Hematopoietic multipotent progenitor cell treated with erythropoietin and hydrocortisone succinate and interleukin-3 and kit ligand, for 15 days (in vitro differentiated cells): Measurements from ENCODE around the gene PREX1.
"Not testable (repeated sequence)": the region's sequence is repeated elsewhere in the genome, so short reads cannot be mapped to it uniquely, and the experiment has no call there.

Experiments used
- DNase-seq: peaks from one replicate; pipeline ENCODE4 v3.0.0-alpha.2; 2015; ENCODE audit warnings: low spot score

Gene PREX1

GRCh38 chr20:48772183-48772976 lies 55.4 kb downstream of the PREX1 start:
- DNase-seq, result no peak

DNA sequence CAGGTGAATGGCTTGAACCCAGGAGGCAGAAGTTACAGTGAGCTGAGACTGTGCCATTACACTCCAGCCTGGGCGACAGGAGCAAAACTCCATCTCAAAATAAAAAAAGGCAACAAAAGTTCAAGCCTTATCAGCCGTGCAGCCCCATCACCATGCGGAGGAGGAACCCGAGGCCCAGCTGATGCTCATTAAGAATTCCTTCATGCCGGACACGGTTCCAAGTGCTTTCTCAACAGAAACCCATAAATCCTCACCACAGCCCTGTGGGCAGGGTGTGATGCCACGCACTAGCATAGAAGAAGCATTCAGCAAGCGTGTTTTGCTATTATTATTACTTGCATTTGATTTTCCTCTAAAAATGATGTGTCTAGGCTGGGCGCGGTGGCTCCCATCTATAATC lies 56.3 kb downstream of the PREX1 start:
- no peak for DNase-seq

GRCh38 chr20:48770700-48771442 lies 56.9 kb downstream of the PREX1 start:
- DNase-seq, result no peak

GRCh38 chr20:48769069-48769983 lies 58.5 kb downstream of the PREX1 start:
- DNase-seq, result no peak

DNA sequence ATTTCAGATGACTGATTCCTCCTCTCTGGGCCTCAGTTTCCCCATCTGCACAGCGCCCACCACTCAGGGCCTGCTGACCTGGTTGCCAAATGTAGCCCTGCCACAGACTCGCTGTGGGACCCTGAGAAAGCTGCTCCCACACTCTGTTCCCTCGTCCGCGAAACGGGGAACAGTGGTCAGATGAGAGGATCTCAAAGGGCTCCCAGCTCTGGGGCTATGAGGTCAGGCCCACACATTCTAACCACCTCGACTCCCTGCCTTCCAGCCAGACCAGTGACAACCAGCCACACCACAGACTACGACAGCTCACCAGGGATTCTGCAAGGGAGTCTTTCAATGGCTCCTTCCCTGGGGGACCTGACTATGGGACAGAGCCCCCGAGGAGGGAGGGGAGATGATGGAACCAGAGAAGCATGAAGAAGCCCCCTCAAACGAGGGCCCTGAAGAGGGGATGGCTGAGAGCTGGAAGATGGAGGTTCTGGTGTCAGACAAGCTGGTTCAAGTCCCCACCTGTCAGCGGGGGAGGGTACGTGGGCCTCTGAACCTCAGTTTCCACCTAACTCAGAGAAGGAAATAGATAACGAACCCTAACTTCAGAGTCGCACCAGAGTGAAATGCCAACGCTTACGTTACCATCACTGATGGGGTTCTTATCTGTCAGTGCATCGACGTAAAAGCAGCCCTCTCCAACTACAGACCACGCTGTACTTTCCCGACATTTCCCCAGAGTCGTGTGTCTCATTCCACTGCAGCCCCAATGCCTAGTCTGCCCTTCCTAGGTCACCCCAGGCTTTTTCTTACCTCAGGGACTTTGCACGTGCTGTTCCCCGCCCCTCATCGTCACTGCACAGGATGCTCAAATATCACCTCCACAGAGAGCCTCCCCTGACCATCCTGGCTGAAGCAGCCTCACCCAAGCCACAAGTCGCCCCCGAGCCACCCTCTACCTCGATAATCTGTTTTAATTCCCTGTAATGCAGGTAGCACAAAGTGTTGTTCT lies 60.5 kb downstream of the PREX1 start:
- DNase-seq, result no peak

DNA sequence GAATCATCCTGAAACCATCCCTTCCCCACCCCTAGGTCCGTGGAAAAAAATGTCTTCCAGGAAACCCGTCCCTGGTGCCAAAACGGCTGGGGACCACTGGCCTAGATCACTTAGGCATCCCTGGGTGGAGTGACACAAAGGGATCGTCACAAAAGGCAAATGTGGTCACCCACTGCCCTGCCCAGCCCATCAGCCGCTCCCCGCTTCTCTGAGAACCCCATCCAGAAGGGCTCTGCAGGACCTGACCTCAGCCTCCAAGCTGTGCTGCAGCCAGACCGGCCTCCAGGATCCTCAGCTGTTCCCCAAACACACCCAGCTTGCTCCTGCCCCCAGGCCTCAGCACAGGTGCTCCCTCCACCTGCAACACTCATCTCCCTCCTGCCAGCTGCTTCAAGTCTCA lies 61.6 kb downstream of the PREX1 start:
- DNase-seq, result no peak

GRCh38 chr20:48765359-48765758 lies 62.4 kb downstream of the PREX1 start:
- DNase-seq, result no peak

- DNase-seq, result peak; percentile 56
Observed at GRCh38 chr20:48763216-48763914, 64.4 kb downstream of the PREX1 start.

DNA sequence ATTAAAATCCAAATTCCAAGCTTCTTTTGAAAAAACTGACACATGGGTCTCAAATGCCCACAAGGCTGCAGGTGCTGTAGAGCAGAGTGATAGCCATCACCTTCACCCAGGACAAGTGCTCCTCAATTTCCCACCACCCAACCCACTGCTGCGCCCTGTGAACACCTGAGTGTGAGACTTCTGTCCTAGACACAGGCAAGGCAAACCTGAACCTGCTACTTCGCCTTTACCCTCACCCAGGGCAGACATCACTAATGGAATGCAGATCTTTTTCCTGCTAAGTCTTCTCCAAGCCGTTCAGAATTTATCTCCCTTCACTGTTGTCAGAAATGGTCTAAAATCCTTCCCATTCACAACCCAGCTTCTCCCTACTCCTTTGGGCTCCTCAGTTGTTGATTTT lies 65.9 kb downstream of the PREX1 start:
- no peak for DNase-seq

DNA sequence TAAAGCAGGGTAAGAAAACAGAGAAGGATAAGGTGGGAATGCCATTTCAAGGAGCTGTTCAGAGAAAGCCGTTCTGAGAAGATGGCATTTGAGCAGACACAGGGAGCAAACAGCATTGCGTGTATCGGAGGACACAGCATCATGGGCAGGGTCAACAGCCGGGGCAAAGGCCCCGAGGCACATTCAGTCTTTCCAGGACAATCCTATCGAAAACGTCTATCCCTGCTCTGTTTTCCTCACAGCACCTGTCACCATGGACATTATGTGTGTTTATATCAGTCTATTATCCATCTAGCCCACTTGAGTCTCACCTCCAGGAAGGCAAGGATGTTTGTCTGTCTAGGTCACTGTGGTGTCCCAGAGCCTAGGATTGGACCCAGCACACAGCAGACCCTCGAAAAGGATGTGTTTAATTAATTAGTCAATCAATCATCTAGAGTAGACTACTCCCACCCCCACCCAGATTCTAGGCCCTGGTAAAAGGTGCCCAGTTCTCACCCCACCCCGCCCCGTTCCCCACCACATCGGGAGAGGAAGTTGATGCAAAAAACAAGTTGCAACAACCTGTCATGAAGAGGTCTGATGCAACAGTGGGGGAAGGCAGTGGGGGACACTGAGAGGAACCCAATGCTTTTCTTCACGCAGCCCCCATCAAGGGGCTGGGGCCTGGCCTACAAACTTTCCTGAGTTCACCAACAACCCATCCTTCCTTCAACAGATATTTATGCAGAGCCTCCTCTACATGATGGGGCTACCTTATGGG lies 66.6 kb downstream of the PREX1 start:
- no peak for DNase-seq

- no peak for DNase-seq
Observed at GRCh38 chr20:48760403-48760983, 67.3 kb downstream of the PREX1 start.

GRCh38 chr20:48759631-48760245 lies 68.1 kb downstream of the PREX1 start:
- DNase-seq, result no peak

- DNase-seq, result no peak
Observed at GRCh38 chr20:48758206-48758820, 69.5 kb downstream of the PREX1 start.

- not testable (repeated sequence) for DNase-seq
Observed at GRCh38 chr20:48756774-48757173, 71.0 kb downstream of the PREX1 start.

DNA sequence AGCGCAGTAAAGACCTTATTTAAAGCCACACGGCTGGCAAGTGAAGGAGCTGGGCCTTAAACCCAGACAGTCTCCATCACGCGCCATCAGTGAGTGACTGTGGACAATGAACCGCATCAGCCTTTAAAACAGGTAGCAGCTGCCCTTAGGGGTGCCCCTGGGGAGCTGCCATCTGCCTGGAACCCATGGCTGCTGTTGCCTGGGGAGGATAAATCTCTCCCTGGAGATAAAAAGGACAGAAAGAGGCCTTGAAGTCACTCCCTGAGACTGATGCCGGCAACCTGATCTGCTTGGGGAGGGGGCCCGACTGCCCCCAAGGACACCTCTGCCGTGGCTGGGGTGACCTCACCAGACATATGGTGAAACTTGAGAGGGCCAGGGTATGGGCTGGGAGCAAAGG lies 73.5 kb downstream of the PREX1 start:
- DNase-seq, result no peak

DNA sequence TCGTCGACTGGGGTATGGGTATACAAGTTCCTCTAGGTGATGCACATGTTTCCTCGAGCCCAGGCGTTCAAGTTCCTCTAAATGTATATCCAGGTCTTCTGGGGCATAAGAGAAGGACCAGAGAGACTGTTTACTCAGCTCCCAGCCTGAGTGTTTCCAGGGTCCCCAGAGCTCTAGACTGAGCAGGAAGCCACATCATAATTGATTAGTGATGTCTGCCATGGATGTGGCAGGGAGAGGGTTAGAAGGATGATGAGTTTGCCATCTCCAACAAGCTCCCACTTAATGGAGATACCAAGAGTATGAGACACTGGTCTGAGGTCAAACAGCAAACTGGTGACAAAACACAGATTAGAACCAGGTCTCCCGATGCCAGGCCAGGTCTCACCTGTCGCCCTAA lies 74.8 kb downstream of the PREX1 start:
- DNase-seq, result no peak

- DNase-seq, result no peak
Observed at GRCh38 chr20:48751871-48752270, 75.9 kb downstream of the PREX1 start.

- no peak for DNase-seq
Observed at GRCh38 chr20:48750941-48751635, 76.7 kb downstream of the PREX1 start.
